Sigmoid colon (tissue), 7 donors: Measurements from ENCODE around the gene FAM174B. TPM values are rescaled to one million over a fixed set of nuclear protein-coding genes. Genes with fewer than 3 reads are reported as not detected.

Source experiments
- DNase-seq: peaks from one replicate; pipeline ENCODE4 v3.0.0-alpha.2; 2019
- H3K27ac ChIP-seq, 4 donors: fragments of 200-600 bp; sonication (generic); one replicate each; pipeline ENCODE4 v1.5.1; 2016 to 2019; ENCODE audit warnings: mild to moderate bottlenecking in 1 of 4
- H3K27me3 ChIP-seq, 3 donors: fragments of 200-600 bp; sonication (generic); one replicate each; pipeline ENCODE4 v1.5.1; 2019; ENCODE audit warnings: mild to moderate bottlenecking in 1 of 3
- H3K36me3 ChIP-seq, 4 donors: fragments of 200-600 bp; sonication (generic); one replicate each; pipeline ENCODE4 v1.5.1; 2016 to 2019
- H3K4me1 ChIP-seq, 4 donors: fragments of 200-600 bp; sonication (generic); one replicate each; pipeline ENCODE4 v1.5.1; 2017 to 2019
- H3K4me3 ChIP-seq, 4 donors: fragments of 200-600 bp; sonication (generic); one replicate each; pipeline ENCODE4 v1.5.1; 2017 to 2019; ENCODE audit warnings: mild to moderate bottlenecking in 2 of 4, moderate library complexity in 1 of 4
- H3K9me3 ChIP-seq, 4 donors: fragments of 200-600 bp in 3 of 4; sonication (generic) in 3 of 4; one replicate each; pipeline versions ENCODE4 v1.5.1 to v1.6.1; 2013 to 2019
- CTCF ChIP-seq, 4 experiments: fragments of 450-650 bp in 3 of 4; fragments of 200-600 bp in 1 of 4; IDR thresholded peaks; one replicate each; pipeline ENCODE4 v1.5.1; 2016 to 2019; ENCODE audit warnings: antibody characterized with exemption in 4 of 4, mild to moderate bottlenecking in 3 of 4, moderate library complexity in 2 of 4
- EP300 ChIP-seq, 4 donors: sonication (generic); formaldehyde crosslinking; IDR thresholded peaks; one replicate each; pipeline ENCODE4 v1.6.1; 2017; ENCODE audit warnings: antibody characterized with exemption in 4 of 4
- POLR2A ChIP-seq, 2 donors: fragments of 450-650 bp; IDR thresholded peaks; one replicate each; pipeline ENCODE4 v1.6.1; 2016; ENCODE audit warnings: antibody characterized with exemption in 2 of 2, mild to moderate bottlenecking in 2 of 2, moderate library complexity in 2 of 2
- POLR2AphosphoS5 ChIP-seq, 4 donors: sonication (generic); formaldehyde crosslinking; IDR thresholded peaks; one replicate each; pipeline ENCODE4 v1.6.1; 2017; ENCODE audit warnings: antibody characterized with exemption in 4 of 4
- WGBS, 2 donors: extraction: QIAGEN DNeasy Blood & Tissue Kit; methylation state at CpG; one replicate each; pipeline ENCODE4 v1.1.7; 2013; 5-methylcytosine and 5-hydroxymethylcytosine counted together
- intact Hi-C: fragments of 100-400 bp; cut with DNase I; formaldehyde crosslinking; loops from one replicate; pipeline ENCODE4 v1.15.1; 2023
- polyA plus RNA-seq, 3 donors: library from polyadenylated mRNA; stranded (reverse); fragments of 200-250 nt; gene quantifications; one replicate each; pipeline ENCODE4 v1.2.3, GENCODE V29; 2013
- total RNA-seq, 4 donors: library from RNA; depleted of rRNA; stranded (reverse); fragments of >200 nt; gene quantifications; one replicate each; pipeline ENCODE4 v1.1.0, GENCODE V29; 2016
- donor health status: healthy with polysubstance abuse.
- donor health status: Bipolar disorder and iron deficiency.
- donor health status: healthy.

FAM174B gene
- total and polyA plus RNA-seq, 7 donors: 5.3 to 38.9 (median 8.1) TPM

- Histone ChIP-seq H3K9me3 (no peaks in the 10 kb centered on the region), H3K4me3 (no peak overlapping the region), H3K36me3 (no peaks in the 10 kb centered on the region), H3K27ac (no peak overlapping the region), H3K4me1 (no peaks in the 10 kb centered on the region), H3K27me3 (no peaks in the 10 kb centered on the region)
- DNase-seq: no peak
- intact Hi-C loops: no loop called here
- TF ChIP-seq CTCF (IDR thresholded peaks at IDR 0.05) (no peak), POLR2A (IDR thresholded peaks at IDR 0.05) (no peak), POLR2AphosphoS5 (IDR thresholded peaks at IDR 0.05) (no peak), EP300 (IDR thresholded peaks at IDR 0.05) (no peak)
- WGBS, 2 donors: 91 to 93% methylated on average over 9 of the region's 9 CpGs
Measured at GRCh38 chr15:92576597-92577200, 78.9 kb downstream of the FAM174B start.

- no peak for TF ChIP-seq POLR2AphosphoS5 (IDR thresholded peaks at IDR 0.05)
- no peak for TF ChIP-seq CTCF (IDR thresholded peaks at IDR 0.05)
- no peak for TF ChIP-seq EP300 (IDR thresholded peaks at IDR 0.05)
- no peak for TF ChIP-seq POLR2A (IDR thresholded peaks at IDR 0.05)
Measured at GRCh38 chr15:92574566-92574965, 81.0 kb downstream of the FAM174B start.

GRCh38 chr15:92574161-92574560 lies 81.4 kb downstream of the FAM174B start:
- 36 to 73% methylated on average over 1 of the region's 1 CpG for WGBS, 2 donors
- intact Hi-C loops: no loop called here
- peak; percentile 28 for DNase-seq

More at GRCh38 chr15:92574566-92574965, 81.0 kb downstream of the FAM174B start:
- Histone ChIP-seq H3K27me3 (no peaks in the 10 kb centered on the region), H3K27ac (no peak overlapping the region), H3K4me3 (no peak overlapping the region), H3K4me1 (no peaks in the 10 kb centered on the region), H3K36me3 (no peaks in the 10 kb centered on the region), H3K9me3 (no peaks in the 10 kb centered on the region)
- intact Hi-C loops: no loop called here
- no peak for DNase-seq
- 25 to 72% methylated on average over 1 of the region's 1 CpG for WGBS, 2 donors

GRCh38 chr15:92571824-92572223 lies 83.8 kb downstream of the FAM174B start:
- TF ChIP-seq EP300 (IDR thresholded peaks at IDR 0.05): no peak
- TF ChIP-seq POLR2A (IDR thresholded peaks at IDR 0.05): no peak
- no peak for TF ChIP-seq POLR2AphosphoS5 (IDR thresholded peaks at IDR 0.05)
- no peak for TF ChIP-seq CTCF (IDR thresholded peaks at IDR 0.05)
- no peak for DNase-seq
- Histone ChIP-seq H3K27ac (no peak overlapping the region), H3K27me3 (no peaks in the 10 kb centered on the region), H3K4me3 (no peak overlapping the region), H3K4me1 (no peaks in the 10 kb centered on the region), H3K36me3 (no peaks in the 10 kb centered on the region), H3K9me3 (no peaks in the 10 kb centered on the region)
- intact Hi-C loops: no loop called here
- WGBS, 2 donors: 81 to 86% methylated on average over 4 of the region's 4 CpGs

More at GRCh38 chr15:92574161-92574560, 81.4 kb downstream of the FAM174B start:
- Histone ChIP-seq H3K4me3 (no peak overlapping the region), H3K27ac (no peak overlapping the region), H3K9me3 (no peaks in the 10 kb centered on the region), H3K27me3 (no peaks in the 10 kb centered on the region), H3K36me3 (no peaks in the 10 kb centered on the region), H3K4me1 (no peaks in the 10 kb centered on the region)
- no peak for TF ChIP-seq POLR2AphosphoS5 (IDR thresholded peaks at IDR 0.05)
- TF ChIP-seq POLR2A (IDR thresholded peaks at IDR 0.05): no peak
- TF ChIP-seq EP300 (IDR thresholded peaks at IDR 0.05): no peak
- no peak for TF ChIP-seq CTCF (IDR thresholded peaks at IDR 0.05)

GRCh38 chr15:92570391-92570790 lies 85.2 kb downstream of the FAM174B start:
- no peaks in the 10 kb centered on the region for H3K36me3 ChIP-seq
- no peaks in the 10 kb centered on the region for H3K27me3 ChIP-seq
- H3K27ac ChIP-seq: no peak overlapping the region
- no peak overlapping the region for H3K4me3 ChIP-seq
- WGBS, 2 donors: 51 to 56% methylated on average over 7 of the region's 7 CpGs
- H3K4me1 ChIP-seq: no peaks in the 10 kb centered on the region
- H3K9me3 ChIP-seq: no peaks in the 10 kb centered on the region
- TF ChIP-seq EP300 (IDR thresholded peaks at IDR 0.05) (no peak), CTCF (IDR thresholded peaks at IDR 0.05) (no peak), POLR2AphosphoS5 (IDR thresholded peaks at IDR 0.05) (no peak), POLR2A (IDR thresholded peaks at IDR 0.05) (no peak)
- no peak for DNase-seq
- intact Hi-C loops: no loop called here
